GM18909 (cell line): ENCODE measurements around the gene BCAS4.

Experiments
- ATAC-seq: cut with Tn5 transposase; IDR thresholded peaks from one replicate; pipeline ENCODE4 v1.9.1; 2021; ENCODE audit warnings: mild to moderate bottlenecking; ENCODE audit not compliant: unreplicated experiment, poor library complexity

BCAS4 gene

DNA sequence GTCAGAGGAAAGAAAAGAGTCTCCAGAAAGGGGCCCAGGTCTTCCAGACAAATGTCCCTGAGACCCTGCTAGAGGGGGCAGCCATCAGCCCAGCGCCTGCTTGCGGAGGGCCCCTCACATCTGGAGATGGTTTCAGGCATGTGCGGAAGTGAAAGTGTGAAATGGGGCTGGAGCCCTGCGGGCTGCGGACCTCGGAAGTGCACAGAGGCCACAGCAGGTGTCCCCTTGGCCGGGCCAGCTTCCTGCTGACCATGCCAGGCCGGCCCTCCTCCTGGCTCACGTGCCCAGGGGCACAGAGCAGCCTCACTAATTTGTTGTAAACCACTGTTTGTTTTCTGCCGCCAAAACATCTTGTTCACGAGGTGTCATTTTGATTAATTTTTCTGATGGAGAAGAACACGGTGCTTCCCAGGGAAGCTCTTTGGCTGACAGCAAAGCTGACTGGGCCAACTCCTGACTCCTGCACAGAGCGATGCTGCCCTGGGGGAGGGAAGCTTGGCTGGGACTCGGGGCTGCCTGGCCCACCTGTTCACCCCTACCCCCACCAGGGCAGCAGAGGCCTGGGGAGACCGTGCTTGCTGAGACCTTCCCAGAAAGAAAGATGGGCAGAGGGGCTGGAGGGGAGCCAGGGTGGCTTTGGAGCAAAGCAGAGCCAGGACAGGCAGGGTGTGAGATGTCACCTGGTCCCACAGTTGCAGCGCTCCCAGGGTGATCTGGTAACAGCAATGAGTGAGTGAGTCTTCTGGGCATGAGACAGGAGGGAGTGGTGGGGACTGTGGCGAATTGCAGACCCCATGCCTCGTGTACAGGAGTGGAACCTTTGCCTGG is 54.2 kb downstream of the BCAS4 start:
- no peak for ATAC-seq

GRCh38 chr20:50850721-50851286 is 55.9 kb downstream of the BCAS4 start:
- ATAC-seq = no peak

- no peak for ATAC-seq
Observed at GRCh38 chr20:50852085-50852484, 57.2 kb downstream of the BCAS4 start.

- ATAC-seq = no peak
Observed at GRCh38 chr20:50854506-50855249, 59.8 kb downstream of the BCAS4 start.

- no peak for ATAC-seq
Observed at GRCh38 chr20:50855498-50856474, 60.9 kb downstream of the BCAS4 start.

- no peak for ATAC-seq
Observed at GRCh38 chr20:50856475-50857041, 61.7 kb downstream of the BCAS4 start.

GRCh38 chr20:50857348-50857747 is 62.5 kb downstream of the BCAS4 start:
- no peak for ATAC-seq

DNA sequence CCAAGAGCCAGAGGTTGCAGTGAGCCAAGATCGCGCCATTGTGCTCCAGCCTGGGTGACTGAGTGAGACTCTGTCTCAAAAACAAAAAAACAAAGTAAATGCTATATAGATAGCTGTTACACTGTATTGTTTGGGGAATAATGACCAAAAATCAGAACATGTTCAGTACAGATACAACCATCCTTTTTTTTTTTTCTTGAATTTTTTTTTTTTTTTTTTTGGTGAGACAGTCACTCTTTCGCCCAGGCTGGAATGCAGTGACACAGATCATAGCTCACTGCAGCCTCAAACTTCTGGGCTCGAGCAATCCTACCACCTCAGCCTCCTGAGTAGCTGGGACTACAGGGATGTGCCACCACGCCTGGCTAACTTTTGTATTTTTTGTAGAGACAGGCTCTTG is 63.7 kb downstream of the BCAS4 start:
- ATAC-seq = no peak

GRCh38 chr20:50859161-50859560 is 64.3 kb downstream of the BCAS4 start:
- ATAC-seq = no peak

DNA sequence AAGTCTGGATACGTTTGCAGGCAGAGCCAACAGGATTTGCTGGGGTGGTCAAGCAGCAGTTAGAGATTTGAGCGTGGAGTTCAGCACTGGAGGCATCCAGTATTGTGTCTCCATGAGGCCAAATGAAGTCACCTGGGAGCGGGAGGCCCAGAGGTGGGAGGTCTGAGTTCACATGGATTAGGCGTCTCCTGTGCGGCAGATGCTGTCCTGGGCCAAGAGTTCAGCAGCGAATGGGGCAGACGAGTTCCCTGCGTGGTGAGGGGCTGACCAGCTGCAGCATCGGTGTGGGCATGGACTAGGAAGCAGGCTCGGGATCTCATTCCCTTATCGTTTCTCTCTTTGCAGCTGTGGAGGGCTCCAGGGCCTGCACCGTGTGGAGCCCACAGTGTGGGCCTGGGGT is 66.2 kb downstream of the BCAS4 start:
- ATAC-seq = no peak

- no peak for ATAC-seq
Observed at GRCh38 chr20:50862546-50862945, 67.7 kb downstream of the BCAS4 start.

- no peak for ATAC-seq
Observed at GRCh38 chr20:50865114-50865513, 70.3 kb downstream of the BCAS4 start.

GRCh38 chr20:50865591-50865990 is 70.7 kb downstream of the BCAS4 start:
- no peak for ATAC-seq

- no peak for ATAC-seq
Observed at GRCh38 chr20:50866036-50866685, 71.3 kb downstream of the BCAS4 start.

DNA sequence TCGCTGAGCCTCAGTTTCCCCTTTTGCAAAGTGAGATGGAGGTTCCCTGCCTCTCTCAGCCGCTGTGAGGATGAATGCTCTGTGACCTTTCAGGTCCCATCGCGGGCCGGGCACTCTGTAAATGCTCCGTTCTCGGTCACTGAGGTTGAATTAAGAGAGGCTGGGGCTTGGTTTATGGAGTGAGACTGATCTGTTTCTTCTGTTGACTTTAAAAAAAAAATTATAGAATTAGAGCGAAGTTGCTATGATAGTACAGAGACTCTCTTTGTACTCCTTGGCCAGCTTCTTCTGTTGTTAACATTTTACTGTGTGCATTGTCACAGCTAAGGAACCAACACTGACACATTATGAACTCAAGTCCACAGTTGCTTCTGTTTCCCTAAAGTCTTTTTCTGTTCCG is 72.0 kb downstream of the BCAS4 start:
- ATAC-seq = no peak

GRCh38 chr20:50867805-50868204 is 72.9 kb downstream of the BCAS4 start:
- ATAC-seq = no peak

DNA sequence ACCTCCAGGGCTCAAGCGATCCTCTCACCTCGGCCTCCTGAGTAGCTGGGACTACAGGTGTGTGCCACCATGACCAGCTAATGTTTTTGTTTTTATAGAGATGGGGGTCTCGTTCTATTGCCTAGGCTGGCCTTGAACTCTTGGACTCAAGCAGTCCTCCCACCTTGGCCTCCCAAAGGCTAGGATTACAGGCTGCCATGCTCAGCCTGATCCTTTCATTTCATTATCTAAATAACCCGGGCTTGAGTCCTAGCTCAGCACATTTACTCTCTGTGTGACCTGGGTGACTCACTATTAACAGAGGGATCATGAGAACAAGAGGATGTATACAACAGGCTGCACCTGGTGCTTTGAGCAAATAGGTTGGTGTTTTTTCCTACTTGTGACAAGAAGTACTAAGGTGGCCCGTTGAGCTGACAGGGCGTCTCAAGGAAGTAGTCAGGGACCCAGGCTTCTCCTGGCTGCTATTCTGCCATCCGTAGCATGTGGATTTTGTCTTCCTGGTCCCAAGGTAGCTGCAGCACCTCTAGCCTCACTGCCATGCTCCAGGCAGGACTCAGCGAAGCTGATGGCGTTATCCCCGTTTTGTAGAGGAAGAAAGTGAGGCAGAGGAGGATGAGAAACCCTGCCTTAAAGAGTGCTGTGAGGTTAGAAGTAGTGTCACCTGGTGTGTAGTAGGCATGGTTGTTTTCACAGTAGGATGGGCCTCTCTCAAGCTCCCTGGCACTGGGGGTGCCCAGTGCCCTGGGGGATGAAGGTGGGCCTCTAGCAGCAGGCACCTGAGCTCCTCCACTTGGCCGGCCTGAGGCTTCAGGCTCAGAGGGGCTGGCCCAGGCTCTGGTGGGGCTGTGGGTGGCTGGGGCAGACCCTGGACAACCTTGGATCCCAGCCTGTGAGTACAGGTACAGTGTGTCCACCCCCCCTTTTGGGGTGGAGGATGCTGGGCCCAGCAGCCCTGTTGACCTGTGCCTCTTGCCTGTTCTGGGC is 73.9 kb downstream of the BCAS4 start:
- no peak for ATAC-seq

DNA sequence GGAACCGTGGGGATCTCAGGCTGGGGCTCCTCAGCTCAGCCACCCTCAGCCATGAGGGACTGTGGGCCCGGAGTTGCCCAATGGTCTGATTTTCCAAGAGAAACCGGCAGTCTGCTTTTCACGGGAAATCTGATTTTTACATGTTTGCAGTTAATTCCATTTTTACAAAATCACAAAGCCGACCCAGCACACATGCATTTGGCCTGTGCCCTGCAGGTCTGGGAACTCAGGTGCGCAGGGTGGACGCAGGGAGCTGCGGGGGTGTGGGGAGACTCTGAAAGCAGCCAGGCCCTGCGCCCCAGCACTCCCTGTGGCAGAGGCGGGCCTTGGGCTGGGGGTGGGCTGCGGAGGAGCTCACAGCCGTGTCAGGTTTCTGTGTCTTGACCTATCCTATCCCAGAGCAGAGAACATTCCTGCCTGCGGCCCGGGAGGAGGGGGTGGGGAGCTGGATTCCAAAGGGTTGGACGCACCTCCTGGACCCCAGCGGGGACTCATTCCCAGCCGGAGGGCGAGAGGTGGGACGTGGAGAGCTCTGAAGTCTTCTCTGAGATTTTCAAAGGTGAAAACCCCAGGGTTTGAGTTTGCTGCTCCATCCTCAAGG is 75.8 kb downstream of the BCAS4 start:
- ATAC-seq = no peak
